ENCODE data around the gene PCAT6. TPM values are rescaled to one million over a fixed set of nuclear protein-coding genes. Genes with fewer than 3 reads are reported as not detected.
A peak's percentile ranks its signal among the peaks of the same experiment; 100 is the strongest.

The PCAT6 gene
- total and polyA plus RNA-seq, 2 of the 8 experiments (the other 6 are each of a cell fraction or from before 2014, with no cell fraction given), result 4.6 to 14.7 TPM

DNA sequence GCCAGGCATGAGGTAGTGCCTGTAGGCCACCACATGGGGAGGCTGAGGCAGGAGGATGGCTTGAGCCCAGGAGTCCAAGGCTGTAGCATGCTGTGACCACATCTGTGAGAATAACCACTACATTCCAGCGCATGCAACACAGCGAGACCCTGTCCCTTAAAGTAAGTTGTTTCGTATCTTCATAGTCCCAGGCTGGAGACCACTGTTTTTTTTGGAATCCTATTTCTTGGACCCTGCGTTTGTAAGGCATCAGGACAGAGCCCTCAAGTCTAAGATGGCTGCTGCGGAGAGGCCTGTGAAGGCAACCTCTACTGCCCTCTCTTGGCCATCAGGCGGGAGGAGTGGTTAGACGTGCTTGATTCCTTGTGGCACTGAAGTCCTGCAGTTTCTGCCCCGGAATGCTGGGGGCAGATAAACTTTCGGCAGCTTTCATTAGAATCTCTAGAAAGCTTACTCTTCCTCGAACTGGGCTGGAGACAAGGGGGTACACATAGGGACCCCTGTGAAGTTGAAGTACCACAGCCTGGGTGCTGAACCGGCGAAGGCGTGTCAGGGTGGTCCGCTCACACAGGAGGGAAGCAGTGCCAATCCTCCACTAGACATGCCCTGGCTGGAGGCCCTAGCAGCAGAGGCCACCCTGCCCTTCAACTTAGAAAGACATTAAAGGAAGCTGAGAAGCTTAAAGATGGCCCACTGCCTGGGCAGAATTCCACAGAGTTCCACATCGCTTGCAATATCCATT is 41.6 kb downstream of the PCAT6 start (continued):
- TF ChIP-seq YY1 (IDR thresholded peaks at IDR 0.05; ENCODE audit: low read depth, low read length) (peak; percentile 97), PHF8 (conservative IDR thresholded peaks at IDR 0.05; ENCODE audit: low read depth, low read length) (no peak), BCL11A (IDR thresholded peaks at IDR 0.05; ENCODE audit: low read depth in 2 of 2, low read length in 2 of 2) (no peak), ZNF274 (IDR thresholded peaks at IDR 0.05; ENCODE audit: borderline replicate concordance, extremely low read depth, low read length) (no peak), TEAD4 (IDR thresholded peaks at IDR 0.05; ENCODE audit: low read depth, low read length) (0 out of 2 replicates have a peak, but pooled peaks have one; percentile 4), KDM5A (IDR thresholded peaks at IDR 0.05; ENCODE audit: low read length) (no peak), EP300 (IDR thresholded peaks at IDR 0.05; ENCODE audit: borderline replicate concordance in 1 of 2, low read depth in 2 of 2, low read length in 2 of 2) (no peak), MAFK (IDR thresholded peaks at IDR 0.05; ENCODE audit: low read depth, low read length) (no peak)
- TF ChIP-seq, protein P1, sequence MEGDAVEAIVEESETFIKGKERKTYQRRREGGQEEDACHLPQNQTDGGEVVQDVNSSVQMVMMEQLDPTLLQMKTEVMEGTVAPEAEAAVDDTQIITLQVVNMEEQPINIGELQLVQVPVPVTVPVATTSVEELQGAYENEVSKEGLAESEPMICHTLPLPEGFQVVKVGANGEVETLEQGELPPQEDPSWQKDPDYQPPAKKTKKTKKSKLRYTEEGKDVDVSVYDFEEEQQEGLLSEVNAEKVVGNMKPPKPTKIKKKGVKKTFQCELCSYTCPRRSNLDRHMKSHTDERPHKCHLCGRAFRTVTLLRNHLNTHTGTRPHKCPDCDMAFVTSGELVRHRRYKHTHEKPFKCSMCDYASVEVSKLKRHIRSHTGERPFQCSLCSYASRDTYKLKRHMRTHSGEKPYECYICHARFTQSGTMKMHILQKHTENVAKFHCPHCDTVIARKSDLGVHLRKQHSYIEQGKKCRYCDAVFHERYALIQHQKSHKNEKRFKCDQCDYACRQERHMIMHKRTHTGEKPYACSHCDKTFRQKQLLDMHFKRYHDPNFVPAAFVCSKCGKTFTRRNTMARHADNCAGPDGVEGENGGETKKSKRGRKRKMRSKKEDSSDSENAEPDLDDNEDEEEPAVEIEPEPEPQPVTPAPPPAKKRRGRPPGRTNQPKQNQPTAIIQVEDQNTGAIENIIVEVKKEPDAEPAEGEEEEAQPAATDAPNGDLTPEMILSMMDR (IDR thresholded peaks at IDR 0.05; ENCODE audit: control extremely low read depth in 1 of 3, insufficient read depth in 1 of 3, low read depth in 1 of 3, low read length in 3 of 3), result peak; percentile 81 to 90 (median 83)
- TF ChIP-seq, protein P2, sequence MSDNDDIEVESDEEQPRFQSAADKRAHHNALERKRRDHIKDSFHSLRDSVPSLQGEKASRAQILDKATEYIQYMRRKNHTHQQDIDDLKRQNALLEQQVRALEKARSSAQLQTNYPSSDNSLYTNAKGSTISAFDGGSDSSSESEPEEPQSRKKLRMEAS (IDR thresholded peaks at IDR 0.05), result 0 out of 2 replicates have a peak, but pooled peaks have one; percentile 16
